GM18526 (cell line): ENCODE measurements around the gene PPFIA2.

Experiments
- POLR2A ChIP-seq: IDR thresholded peaks from 3 replicates; pipeline ENCODE4 v1.6.1; 2011; ENCODE audit not compliant: insufficient read length; ENCODE audit errors: extremely low read depth

PPFIA2 gene

DNA sequence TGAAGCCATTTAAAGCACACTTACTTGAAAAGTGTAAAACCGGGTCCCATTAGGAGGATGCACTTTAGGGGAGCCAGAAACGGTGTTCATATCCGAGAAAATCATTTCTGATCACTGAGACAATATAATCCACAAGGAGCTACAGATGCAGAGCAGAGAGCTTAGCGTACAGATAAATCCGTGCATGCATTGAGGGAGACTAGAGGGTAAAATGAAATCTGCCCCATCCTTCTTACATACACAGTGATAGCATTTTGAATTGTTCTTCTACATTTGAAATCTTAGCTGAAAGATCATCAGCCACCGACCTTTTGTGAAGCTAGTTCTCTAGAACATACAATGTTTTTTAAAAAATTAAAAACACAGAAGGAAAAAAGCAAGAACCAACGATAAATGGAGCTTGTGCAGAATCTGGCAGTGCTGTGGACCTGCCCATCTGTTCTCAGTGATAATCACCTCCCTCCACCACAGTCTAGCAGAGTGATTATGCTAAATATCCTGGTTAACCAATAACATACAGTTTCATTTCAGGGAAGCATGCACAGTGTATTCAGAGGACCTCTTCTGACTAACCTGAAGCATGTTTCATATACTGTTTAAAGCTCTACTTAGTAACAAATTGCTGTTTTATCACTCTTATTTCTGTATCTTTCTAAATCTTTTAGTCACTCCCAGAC, 161.1 kb downstream of the PPFIA2 start:
- TF ChIP-seq POLR2A = no peak

GRCh38 chr12:81596558-81596957, 162.6 kb downstream of the PPFIA2 start:
- no peak for TF ChIP-seq POLR2A

DNA sequence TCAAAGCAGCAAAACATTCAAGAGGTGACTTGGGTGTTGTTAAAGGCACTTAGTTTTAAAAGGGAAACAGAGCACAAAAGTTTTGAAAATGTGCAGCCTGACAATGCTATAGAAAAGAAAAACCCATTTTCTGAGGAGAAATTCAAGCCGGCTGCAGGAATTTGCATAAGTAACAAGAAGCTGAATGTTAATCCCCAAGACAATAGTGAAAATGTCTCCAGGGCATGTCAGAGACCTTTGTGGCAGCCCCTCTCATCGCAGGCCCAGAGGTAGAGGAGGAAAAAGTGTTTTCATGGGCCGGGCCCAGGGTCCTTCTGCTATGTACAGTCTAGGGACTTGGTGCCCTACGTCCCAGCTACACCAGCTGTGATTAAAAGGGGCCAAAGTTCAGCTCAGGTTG, 167.9 kb downstream of the PPFIA2 start:
- TF ChIP-seq POLR2A = no peak

DNA sequence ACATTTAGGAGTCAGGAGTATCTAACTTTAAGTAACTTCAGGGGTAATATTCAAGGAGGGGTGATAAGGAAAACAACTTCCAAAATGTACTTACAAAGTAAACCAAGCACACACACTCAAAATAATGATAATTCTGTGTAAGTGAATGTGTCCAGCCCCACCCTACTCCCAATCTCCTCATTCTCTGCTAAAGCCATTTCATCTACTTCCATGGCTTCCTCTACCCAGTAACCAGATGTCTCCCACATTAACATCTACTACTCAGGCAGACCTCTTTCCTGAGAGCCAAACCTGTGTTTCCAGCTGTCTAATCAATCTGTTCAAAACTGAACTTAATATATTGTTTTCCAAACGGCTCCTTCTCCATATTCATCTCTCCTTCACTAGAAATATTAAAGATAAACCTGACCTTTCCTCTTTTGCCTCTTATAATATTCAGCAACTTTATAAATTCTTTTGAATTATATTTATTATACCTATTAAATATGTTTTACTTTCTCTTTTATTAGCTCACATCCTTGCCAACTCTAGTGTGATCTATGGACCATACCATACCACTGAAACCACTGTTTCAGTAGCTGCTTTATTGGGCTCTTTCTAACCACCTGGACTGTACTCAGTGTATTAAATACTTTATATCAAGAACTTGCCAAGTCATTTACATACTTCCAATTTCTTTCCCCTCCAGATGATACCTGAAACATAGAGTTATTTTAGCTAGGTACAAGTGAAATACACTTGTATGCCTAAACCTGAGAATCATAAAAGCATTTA, 170.7 kb downstream of the PPFIA2 start:
- TF ChIP-seq POLR2A = no peak

DNA sequence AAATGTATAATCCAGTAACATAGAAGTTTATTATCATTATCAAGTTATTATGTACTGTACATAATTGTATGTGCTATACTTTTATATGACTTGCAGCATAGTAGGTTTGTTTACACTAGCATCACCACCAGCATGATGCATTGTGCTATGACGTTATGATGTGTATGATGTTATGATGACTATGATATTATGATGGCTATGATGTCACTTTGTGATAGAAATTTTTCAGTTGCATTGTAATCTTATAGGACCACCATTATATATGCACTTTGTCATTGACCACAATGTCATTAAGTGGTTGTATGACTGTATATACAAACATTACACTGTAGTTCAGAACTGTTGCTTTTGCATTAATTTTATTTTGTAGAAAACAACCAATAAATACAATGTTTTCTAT, 173.4 kb downstream of the PPFIA2 start:
- no peak for TF ChIP-seq POLR2A

DNA sequence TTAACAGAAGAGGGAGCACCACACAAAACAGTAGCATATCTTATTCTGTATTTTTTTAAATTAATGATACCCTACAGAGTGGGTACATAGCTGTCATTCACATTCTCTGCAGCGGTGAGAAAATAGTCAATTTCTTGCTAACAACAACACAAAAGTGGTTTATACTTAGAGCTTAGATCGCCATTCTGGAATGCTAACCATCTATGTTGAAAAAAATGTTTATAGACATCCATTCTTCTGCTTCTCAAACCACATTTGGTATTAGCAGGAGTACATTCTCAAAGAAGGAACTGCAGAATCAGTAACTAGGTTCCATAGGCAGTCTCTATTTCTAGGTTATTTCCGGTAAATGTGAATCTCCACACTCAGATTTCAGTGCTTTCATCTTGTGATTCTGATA, 185.9 kb downstream of the PPFIA2 start:
- TF ChIP-seq POLR2A = no peak

DNA sequence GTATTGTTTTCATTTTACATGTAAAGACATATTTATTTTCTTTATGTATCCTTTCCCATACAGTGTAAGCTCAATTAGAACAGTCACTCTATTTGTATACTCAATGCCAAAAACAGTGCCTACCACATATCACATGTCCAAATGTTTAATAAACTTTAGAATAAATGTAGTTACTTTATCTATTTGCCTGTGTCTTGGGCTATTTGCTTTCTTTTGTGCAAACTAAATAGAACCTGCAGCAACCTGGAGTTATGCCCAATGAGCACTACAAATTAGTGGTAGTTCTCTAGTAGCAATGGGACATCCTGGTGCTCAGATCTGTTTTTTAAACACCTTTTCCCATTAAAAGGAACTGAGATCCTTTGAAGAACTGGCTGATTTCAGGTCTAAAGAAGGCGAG, 186.7 kb downstream of the PPFIA2 start:
- TF ChIP-seq POLR2A = no peak

- TF ChIP-seq POLR2A = no peak
Observed at GRCh38 chr12:81570234-81570633, 188.9 kb downstream of the PPFIA2 start.

- no peak for TF ChIP-seq POLR2A
Observed at GRCh38 chr12:81564237-81564636, 194.9 kb downstream of the PPFIA2 start.

DNA sequence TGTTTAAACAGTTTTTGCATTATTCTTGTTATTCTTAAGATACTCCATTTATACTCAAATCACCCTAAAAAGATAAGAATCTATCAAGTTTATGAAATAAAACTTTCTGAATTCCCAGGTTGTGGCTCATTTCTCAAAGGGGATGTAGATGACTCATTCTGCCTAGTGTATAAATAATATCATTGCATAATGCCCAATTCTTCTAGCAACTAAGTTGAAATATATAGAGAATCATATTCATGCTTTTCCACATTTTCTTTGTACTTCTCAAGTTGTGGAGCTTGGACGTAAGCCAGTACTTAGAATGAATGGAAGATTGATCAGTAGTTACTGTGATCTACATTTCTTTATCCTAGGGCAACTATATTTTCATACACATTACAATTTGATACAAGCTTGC, 201.1 kb downstream of the PPFIA2 start:
- no peak for TF ChIP-seq POLR2A

DNA sequence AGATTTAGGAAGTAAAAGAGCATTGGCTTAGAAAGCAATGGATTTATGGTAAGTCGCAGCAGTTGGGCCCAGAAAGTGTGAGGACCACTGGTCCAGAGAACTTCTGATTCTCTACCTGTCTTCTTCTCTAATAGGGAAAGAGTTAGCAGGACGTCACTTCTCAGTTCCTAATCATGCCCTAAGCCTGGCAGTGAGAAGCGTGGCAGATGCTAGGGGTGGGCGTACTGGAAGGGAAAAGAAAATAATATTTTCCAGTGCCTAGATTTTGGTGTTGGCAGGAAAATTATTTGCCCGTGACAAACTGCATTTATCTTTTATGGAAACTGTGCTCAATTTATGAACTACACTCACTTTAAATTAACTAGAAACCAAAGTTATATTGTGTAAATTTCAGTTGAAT, 212.3 kb downstream of the PPFIA2 start:
- no peak for TF ChIP-seq POLR2A

- no peak for TF ChIP-seq POLR2A
Observed at GRCh38 chr12:81543621-81544139, 215.5 kb downstream of the PPFIA2 start.

DNA sequence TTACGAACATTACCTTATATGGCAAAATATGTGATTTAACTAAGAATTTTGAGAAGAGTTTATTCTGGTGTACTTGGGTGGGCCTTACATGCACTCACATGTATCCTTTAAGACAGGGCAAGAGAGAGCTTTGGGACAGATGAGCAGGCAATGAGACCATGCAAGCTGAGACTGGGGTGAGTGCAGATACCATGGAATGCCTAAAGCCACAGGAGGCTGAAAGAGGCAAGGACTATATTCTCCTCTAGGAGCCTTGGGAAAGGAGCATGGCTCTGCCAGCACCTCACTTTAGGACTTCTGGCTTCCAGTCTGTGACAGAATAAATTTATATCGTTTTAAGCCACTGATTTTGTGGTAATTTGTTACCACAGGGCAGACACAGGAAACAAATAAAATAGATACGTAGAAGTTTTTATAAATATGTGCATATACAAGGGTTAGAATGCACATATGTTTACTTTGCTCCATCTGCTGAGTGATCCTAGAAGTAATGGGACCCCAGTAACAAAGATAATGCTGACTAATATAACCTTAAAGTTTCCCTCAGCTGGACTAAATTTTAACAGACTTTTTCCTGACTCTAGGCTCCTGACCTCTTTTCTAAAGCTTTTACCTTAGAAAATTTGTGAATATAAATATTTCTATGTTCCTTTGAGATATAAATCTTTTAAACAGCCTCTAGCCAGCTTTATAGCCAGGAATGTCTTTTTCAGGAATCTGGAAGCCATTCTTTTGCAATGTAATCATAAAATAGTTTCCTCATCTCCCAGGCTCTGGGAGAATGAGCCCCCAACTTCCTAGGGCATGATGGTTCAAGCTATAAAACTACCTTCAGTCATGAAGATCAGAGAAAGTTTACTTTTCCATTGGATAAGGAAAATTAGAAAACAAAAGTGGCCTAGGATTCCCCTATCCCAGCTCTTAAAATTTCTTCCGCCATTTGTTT, 216.8 kb downstream of the PPFIA2 start:
- no peak for TF ChIP-seq POLR2A

DNA sequence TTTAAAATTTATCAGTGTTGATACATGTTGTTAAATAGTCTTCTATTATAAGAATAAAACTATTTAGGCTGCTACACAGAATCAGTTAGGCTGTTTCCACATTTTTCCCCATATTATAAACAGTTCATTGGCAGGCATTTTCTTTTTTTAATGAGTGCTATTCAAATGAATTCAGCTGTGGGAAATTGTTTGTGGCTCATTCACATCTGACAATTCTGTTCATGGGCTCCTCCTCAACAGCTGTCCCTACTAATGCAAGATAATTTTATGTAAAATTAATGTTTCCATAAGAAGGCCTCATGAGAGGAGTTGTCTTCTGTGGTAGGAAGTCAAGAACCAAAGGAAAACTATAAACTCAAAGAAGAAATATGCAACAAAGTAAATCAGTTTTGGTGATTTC, 218.0 kb downstream of the PPFIA2 start:
- no peak for TF ChIP-seq POLR2A

- no peak for TF ChIP-seq POLR2A
Observed at GRCh38 chr12:81539279-81539678, 219.9 kb downstream of the PPFIA2 start.
